HG03439 (cell line): ENCODE measurements around the gene KCNIP4.

Experiments used
- ATAC-seq: cut with Tn5 transposase; IDR thresholded peaks from one replicate; pipeline ENCODE4 v1.9.1; 2021; ENCODE audit warnings: mild to moderate bottlenecking, moderate library complexity; ENCODE audit not compliant: unreplicated experiment

Gene KCNIP4

DNA sequence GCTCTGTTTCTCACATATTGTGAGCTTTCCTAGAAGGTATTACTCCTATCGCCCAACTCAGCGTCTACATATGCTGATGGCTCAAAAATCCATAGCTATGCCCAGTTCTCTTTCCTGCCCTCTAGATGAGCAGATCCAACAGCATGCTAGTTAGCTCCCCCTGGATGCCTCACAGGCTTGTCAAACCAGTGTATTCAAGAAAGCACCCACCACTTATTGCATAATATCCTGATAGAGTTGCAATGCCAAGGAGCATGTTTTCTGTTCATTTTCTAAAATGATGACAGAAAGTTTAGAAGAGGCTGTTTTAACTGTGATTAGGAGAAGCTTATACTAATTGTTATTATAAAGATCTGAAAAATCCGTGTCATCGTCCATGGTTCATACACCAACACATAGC, 1250.2 kb downstream of the KCNIP4 start:
- no peak for ATAC-seq

DNA sequence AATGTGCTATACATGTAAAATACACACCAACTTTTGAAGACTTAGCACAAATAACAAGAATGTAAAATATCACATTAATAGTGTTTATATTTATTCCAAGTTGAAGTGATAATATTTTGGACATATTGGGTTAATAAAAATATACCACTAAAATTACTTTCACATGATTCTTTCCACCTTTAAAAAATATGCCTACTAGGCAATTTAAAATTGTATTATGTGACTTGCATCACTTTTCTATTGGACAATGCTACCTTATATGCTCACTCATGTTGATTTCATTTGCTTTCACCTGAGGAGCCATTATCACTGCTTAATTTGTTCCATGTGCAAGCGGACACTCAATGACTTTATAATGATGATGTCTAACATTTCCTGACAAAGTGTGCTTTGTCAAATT, 1251.8 kb downstream of the KCNIP4 start:
- no peak for ATAC-seq

DNA sequence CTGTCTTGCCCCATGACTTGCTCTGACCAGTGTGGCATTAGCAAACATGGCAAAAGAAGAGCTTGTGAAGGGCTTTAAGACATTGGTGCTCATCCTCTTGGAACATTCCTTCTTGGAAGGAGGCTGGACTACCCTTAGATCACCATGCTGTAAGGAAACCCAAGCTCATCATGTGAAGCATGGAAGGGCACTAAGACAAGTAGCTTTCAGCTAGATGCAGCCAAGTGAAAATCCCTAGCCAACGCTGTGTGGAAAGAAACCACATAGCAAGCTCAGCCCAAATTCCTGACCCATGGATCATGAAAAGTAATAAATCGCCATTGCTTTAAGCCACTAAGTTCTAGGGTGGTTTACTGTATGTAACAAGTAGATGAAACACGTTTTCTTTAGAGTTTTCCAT, 1260.7 kb downstream of the KCNIP4 start:
- ATAC-seq: no peak

DNA sequence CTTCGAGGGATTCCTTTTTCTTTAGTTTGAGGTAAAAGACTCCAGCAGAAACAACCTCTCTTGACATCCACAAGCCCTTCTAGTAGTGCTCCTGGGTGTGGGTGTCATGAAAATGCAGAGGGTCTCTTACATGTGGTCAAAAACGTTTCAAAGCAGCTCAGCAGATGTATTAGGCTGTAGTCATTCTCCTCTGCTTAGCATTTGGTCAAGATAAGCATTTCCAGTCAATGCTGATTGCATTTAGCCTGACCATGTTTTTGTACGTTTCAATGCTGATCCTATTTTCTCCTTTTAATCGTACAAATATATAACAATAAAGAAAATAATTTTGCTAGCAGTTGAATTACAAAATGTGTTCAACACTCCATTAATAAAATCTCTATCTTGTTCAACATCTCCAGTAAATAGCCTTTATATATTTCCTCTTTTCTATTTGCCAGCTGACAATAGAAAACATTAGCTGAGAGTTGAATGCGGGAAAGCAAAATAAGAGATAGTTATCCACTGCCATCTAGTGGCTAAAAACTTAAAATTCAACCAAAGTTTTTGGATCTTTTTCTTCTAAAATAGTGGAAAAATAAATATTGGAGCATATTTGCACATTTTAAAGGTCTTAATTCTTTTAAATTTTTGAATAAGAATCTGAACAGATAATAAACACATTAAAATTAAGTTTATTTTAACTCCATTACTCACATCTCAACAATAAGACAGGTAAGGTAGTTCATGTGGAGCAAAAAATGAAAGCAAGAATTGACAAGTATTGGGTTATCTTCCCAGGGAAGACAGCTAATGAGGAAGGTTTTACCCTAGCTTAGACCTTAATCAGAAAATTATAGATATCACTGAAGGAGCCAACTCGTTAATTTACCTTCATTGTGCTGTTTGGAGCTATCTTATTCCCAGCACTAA, 1263.5 kb downstream of the KCNIP4 start:
- no peak for ATAC-seq

DNA sequence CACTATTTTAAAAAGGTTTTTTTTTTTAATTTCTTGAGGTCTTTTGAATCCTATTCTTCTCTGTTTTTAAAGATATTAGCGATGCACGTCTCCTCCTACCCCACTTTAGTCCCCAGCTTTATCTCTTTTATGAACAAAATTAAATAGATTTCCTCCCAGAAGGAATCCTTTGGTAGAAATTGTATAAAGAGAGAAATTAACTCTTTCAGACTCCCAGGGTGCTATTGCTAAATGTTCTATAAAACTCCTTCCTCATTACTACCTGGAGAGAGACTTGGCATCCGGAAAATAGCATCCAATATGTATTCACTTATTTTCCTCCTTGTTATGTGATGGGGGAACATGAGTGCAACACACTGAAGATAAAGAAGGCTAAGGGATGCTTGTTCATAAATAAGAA, 1264.8 kb downstream of the KCNIP4 start:
- ATAC-seq: no peak

DNA sequence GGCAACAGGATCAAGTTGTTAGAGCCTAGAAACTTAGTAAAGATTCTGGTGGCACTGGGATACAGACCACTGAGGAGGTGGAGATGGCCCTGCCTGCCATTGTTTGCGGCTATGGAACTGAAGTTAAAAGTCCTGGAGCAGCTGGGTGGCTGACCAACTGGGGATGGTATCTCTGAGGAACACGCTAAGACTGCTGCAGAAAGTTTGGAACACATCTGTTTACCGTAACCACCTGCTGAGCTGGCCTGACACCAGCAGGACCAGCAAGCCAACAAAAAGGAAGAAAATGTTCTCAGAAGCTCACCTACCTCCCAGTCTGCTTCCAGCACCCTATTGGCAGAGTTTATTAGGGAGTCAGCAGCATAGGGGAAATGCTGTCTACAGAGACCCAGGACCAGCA, 1265.7 kb downstream of the KCNIP4 start:
- no peak for ATAC-seq

DNA sequence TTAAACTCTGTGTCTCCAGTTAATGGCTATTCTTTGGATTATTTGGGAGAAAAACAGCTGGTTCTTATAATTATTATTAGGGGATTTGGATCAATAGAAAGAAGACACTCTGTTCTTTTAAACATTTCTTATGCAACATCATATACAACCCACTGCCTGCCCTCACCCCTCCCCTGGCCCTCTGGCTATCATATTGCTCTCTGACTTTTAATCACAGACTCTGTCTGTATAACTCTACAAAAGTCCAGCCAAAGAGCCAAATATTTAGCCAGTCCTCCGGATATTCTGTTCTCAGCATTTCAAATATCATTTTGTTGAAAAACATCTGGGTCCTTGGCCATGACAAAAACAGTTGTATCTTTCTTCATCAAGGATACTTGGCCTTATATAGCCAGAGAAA, 1267.3 kb downstream of the KCNIP4 start:
- ATAC-seq: no peak

DNA sequence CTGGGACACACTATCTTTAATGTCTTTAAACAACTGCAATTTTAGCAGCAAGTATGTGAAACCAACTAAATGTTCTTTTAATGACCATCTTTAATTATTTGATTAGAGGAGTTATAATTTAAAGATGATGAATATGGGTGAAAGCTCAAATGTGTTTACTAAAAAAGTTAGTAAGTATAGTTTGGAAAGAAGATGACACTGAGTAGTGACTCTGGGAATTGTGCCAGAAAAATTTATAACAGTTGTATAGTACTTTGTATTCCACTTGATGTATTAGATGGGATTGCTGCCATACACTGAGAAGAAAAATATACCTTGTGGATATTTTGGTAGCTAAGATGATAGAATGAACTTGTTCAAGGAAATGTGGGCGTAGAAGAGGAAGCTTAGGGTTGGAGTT, 1267.8 kb downstream of the KCNIP4 start:
- ATAC-seq: no peak

DNA sequence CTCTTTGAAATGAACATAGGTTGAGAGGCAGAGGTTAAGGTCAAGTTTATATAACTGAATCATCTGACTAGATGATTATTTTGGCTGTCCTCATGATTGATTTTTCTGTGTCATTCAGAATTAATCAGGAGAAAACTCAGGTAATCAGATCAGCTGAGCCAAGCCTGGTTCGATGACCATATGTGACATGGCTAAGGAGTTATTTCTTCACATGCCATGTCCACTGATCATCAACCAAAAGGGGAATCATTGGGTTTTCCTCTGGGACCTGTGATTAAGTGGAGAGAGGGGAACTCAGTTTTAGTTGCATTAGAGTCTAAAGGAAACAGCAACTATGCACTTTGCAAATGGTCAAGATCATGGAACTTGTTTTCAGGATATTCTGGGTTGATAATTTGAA, 1268.6 kb downstream of the KCNIP4 start:
- ATAC-seq: no peak
